SIG-M5 (cell line): ENCODE data around the gene PRDX5.

Source experiments
- DNase-seq: peaks from one replicate; lab custom pipeline; 2025; lab: John Stamatoyannopoulos, UW

Gene PRDX5

DNA sequence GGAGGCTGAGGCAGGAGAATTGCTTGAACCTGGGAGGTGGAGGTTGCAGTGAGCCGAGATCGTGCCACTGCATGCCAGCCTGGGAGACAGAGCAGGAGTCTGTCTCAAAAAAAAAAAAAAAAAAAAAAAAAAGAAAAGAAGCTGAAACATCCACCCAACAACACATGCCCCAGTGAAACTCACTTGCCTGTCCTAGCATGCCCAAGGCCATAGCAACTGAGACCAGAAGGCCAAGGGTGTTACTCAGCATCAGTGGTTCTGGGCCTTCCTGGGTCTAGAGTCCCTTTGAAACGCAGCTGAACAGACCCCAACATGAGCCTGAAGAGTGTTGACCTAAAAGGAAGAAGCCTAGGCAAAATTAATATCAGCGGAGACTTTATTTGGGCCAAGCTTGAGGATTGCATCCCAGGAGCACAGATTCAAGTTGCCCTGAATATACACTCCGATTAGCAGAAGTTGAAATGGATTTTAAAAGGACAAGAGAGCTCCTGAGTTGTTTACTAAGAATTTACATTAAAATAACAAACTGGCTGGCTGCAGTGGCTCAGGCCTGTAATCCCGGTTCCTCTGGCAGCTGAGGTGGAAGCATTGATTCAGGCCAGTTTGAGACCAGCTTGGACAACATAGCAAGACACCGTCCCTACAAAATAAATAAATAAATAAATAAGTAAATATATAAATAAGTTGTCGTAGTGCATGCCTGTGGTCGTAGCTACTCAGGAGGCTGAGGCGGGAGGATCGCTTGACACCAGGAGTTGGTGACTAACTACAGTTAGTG lies 7.0 kb downstream of the PRDX5 start:
- DNase-seq = no peak

DNA sequence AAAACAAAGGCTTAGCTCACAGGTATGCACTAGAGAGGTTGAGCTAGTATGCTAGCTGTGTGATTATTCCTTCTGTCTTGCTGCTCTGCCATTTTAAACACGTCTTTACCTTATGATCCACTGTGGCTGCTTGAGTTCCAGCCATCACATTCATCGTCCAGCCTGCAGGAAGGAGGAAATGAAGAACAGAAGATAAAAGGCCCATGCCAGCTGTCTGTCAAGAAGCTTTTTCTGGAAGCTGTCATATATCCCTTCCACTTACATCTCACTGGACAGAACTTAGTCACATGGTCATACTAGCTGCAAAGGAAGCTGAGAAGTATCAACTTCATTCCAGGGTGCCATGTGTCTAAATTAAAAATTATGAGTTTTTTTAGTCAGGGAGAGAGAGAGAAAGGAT lies 9.5 kb downstream of the PRDX5 start:
- no peak for DNase-seq

DNA sequence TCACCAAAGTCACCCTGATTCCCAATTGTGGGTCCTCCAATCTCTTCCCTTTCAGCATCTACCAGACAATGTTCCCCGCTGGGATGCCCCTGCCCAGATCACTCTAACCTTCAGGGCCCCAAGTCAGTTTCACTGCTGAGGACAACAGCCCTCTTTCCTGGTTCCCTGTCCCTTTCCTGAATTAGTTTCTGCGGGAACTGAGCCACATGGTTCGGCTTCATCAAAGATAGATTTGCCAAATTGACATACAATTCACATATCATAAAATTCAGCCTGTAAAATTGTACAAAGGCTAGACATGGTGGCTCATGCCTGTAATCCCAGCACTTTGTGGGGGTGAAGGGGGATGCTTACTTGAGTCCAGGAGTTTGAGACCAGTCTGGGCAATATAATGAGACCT lies 10.1 kb downstream of the PRDX5 start:
- DNase-seq = no peak

DNA sequence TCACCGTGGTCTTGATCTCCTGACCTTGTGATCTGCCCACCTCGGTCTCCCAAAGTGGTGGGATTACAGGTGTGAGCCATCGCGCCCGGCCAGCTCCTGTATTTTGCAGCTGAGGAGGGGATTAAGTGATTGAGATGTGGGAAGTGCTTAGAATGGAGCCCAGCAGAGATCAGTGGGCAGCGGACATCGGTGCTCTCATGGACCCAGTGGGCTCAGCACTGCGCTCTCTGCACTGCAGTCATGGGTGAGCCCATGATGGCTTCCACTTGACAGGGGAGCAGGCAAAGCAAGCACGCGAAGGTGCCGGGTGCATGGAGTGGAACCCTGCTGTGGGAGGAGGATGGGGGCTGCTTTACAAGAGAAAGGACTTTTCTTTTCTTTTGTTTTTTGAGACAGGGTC lies 13.0 kb downstream of the PRDX5 start:
- DNase-seq = no peak

DNA sequence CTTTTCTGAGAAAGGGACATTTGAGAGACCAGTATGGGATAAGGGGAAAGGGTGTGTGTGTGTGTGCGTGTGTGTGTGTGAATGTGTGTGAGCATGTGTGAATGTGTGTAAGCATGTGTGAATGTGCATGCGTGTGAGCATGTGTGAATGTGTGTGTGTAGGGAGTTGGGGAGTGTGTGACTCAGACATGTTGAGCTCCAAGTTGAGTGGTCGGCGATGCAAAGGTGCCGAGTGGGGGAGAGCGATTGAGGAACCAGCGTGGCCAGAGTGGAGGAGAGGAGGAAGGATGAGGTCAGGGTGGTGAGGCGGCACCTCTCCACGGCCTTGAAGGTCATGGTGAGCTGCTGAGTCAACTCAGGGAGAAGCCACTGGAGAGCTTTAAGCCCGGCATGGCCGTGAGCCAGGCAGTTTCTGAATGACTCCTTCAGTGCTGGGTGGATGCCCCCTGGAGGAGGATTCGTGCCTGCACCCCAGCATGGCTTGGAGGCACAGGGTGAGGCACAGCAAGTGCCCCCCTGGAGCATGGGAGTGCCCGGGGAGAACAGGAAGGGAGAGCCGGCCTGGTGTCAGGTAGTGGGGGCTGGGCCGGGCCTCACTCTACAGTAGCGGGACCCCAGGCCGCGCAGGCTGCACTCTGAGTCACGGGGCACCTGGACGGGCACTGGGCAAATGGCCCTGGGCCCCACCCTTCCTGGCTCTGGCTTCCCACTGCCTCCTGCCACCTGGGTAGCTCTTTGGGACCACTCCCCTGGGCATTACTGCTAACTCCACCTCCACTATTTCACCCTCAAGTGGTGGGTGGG lies 13.8 kb downstream of the PRDX5 start:
- no peak for DNase-seq

DNA sequence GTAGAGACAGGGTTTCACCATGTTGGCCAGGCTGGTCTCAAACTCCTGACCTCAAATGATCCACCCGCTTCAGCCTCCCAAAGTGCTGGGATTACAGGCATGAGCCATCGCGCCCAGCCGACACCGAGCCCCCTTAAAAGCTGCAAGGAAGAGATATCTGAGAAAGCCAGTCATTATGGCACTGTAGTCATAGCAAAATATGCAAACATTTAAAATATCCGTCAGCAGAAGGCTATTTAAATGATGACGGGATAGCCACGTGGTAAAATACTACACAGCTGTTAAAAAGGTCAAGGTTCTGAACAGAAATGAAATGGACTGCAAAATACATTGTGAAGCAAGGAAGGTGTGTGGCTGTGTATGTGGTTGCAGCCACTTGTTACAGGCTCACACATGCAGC lies 15.6 kb downstream of the PRDX5 start:
- DNase-seq = no peak

DNA sequence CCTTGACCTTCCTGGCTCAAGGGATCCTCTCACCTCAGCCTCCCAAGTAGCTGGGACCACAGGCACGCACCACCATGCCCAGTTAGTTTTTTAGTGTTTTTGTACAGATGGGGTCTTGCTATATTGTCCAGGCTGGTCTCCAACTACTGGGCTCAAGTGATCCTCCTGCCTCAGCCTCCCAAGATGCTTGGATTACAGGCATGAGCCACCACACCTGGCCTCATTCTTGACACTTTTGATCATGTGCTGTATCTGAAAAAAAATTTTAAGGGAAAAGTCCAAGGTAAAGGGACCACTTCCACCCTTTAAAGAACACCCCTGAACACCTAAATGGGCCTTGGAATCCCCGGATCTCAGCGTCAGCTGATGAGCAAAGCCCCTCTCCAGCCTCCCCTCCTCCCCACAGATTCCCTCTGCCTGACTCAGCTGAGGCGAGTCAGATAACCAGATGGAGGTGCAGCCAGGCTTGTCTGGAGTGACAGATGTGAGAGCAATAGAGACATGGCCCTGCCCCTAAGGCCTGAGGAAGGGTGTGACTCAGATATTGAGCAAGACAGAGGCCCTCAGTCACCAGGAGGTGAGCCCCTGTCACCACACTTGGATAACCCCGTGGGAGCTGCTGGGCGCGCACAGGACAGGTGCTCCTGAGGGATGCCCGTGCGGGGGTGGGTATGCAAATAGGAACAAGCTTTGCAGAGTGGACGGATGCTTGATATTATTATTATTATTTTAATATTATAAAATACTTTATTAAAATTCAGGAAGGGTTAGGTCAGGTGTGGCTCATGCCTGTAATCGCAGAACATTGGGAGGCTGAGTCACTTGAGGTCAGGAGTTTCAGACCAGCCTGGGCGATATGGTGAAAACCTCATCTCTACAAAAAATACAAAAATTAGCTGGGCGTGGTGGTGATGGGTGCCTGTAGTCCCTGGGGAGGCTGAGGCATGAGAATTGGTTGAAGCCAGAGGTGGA lies 17.1 kb downstream of the PRDX5 start:
- peak; percentile 85 for DNase-seq

DNA sequence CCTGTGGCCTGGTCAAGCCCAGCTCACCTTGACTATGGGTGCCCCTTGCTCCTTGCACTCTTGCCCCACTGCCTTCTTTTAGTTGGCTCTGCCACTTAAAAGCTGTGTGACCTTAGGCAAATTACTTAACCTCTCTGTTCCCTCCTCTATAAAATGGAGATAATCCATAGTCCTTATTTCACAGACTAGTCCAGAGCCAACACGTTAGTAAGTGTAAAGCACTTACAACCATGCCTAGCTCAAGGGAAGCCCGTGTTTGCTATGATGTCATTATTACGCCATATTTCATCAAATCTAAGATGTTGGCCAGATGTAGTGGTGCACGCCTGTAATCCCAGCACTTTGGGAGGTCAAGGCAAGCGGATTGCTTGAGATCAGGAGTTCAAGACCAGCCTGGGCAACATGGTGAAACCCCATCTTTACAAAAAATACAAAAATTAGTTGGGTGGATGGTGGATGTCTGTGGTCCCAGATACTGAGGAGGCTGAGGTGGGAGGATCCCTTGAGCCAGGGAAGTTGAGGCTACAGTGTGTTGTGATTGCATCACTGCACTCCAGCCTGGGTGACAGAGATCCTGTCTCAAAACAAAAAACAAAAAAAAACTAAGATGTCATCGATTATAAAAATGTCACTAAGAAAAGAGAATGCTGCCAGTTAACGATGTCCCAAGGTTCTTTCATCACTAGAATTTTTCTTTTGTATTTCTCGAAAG lies 19.8 kb downstream of the PRDX5 start:
- no peak for DNase-seq

DNA sequence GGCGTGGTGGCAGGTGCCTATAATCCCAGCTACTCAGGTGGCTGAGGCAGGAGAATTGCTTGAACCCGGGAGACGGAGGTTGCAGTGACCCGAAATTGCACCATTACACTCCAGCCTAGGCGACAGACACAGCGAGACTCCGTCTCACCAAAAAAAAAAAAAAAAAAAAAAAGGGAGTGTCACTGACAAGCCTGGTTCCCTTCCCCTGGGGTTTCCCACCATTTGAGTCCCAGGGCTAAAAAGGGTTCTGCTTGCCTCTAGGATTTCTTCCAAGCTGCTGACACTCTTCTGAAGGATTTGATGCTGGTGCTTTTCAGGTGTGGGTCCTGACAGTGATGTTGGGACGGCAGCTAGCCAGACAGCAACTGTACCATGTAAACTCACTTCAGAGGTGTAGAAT lies 20.8 kb downstream of the PRDX5 start:
- no peak for DNase-seq

DNA sequence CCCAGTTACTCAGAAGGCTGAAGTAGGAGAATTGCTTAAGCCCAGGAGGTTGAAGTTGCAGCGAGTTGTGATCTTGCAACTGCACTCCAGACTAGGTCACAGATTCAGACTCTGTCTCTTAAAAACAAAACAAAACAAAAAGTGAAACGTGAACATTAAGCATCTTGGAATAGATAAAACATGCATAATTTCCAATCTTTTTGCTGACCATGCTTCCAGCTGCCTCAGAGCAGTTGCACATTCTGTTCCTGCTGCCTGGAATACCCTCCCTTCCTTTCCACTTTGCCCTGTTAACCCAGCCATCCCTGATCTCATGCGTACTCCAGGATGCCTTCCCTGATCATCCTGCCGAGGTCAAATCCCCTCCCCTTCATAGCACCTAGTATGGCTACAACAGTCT lies 21.4 kb downstream of the PRDX5 start:
- no peak for DNase-seq

DNA sequence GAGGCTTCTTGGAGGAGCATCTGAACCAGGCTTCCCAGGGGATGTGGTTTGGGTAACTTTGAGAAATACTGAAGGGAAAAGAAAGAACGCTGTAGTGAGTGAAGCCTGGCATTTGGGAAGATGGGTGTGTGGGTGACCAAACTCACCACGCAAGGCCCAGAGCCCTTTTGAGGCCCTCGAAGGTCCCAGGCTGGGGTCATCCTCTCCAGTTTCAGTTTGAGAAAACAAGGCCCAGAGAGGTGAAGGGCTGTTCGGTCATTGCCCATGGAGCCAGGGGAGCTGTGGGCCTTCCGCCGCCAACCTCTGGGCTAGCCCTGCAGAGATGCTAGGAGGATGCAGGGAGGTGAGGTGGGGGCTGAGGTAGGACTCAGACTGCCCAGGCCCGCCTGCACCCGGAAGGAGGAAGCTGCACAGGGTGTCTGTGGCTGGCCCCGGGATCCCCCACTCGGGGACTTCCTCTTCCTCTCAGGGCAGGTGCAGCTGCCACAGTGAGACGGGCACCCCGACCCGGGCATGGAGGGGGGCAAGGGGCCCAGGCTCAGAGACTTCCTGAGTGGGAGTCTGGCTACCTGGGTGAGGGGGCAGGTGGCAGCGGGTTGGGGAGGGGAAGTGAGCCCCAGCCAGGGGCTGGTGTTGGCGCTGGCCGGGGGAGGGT lies 22.0 kb downstream of the PRDX5 start, which contains the start of gene CCDC88B:
CCDC88B (plus strand) TSS at position 451 of the 655 bp plus-strand sequence; CDS start at position 514, 63 bp downstream.
- no peak for DNase-seq

DNA sequence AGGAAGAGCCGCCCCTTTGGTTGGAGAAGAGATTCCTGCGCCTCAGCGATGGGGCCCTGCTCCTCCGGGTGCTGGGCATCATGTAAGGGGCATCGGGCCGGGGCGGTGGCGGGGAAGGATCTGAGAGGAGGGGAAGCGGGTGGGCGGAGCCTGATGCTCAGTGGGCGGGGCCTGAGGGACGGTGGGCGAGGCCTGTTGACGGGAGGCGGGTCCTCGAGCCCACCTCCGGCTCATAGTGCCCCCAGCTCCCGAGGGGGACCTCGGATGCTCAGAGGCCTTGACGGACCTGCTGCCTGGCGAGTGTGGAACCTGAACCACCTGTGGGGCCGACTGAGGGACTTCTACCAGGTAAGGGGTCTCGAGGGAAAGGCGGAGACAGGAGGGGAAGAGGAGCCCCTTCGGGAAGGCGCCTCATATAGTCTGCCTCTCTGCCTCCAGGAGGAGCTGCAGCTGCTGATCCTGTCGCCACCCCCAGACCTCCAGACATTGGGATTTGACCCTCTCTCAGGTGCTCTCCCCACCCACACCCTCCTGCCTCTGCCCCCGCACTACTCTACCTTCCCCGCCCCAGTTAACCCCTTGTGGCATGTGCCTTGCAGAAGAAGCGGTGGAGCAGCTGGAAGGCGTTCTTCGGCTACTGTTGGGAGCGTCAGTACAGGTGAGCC lies 22.9 kb downstream of the PRDX5 start:
- no peak for DNase-seq

DNA sequence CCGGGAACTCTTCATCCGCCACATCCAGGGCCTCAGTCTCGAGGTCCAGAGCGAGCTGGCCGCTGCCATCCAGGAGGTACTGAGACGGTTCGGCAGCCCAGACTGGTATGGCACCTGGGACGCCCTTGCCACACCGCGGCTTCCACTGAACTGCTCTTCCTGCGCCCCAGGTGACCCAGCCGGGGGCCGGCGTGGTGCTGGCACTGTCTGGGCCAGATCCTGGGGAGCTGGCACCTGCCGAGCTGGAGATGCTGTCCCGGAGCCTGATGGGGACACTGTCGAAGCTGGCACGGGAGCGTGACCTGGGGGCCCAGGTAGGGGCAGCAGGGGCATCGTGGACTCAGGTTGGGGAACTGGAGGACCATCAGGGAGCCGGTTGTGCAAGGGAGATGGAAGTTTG lies 23.5 kb downstream of the PRDX5 start:
- no peak for DNase-seq

DNA sequence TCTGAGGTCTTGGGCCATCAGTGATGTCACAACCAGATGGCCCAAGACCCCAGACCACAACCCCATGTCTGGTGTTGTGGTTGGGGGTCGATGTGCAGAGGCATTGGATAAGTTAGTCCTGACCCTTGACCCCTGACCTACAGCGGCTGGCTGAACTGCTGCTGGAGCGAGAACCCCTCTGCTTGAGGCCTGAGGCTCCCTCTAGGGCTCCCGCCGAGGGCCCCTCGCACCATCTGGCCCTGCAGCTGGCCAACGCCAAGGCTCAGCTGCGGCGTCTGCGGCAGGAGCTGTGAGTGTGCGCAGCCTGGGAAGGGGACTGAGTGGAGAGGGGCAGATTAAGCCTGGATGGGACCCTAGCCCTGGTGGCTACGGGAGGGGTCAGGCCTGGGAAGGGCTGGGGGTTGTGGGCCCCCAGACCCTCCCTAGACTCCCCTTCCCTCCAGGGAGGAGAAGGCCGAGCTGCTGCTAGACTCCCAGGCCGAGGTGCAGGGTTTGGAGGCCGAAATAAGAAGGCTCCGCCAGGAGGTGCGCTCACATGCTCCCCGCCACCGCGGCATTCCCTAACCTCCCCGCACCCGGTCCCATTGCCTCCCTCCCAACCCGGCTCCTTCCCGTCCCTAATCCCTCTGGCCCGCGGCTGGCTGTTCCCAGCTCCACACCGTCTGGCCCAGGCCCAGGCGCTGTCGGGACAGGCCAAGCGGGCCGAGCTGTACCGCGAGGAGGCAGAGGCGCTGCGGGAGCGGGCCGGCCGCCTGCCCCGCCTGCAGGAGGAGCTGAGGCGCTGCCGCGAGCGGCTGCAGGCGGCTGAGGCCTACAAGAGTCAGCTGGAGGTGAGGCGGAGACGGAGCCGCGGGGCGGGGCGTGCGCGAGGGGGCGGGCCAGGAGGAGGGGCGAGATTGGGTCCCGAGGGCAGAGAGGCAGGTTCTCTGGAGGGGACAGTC lies 24.2 kb downstream of the PRDX5 start:
- peak; percentile 21 for DNase-seq

DNA sequence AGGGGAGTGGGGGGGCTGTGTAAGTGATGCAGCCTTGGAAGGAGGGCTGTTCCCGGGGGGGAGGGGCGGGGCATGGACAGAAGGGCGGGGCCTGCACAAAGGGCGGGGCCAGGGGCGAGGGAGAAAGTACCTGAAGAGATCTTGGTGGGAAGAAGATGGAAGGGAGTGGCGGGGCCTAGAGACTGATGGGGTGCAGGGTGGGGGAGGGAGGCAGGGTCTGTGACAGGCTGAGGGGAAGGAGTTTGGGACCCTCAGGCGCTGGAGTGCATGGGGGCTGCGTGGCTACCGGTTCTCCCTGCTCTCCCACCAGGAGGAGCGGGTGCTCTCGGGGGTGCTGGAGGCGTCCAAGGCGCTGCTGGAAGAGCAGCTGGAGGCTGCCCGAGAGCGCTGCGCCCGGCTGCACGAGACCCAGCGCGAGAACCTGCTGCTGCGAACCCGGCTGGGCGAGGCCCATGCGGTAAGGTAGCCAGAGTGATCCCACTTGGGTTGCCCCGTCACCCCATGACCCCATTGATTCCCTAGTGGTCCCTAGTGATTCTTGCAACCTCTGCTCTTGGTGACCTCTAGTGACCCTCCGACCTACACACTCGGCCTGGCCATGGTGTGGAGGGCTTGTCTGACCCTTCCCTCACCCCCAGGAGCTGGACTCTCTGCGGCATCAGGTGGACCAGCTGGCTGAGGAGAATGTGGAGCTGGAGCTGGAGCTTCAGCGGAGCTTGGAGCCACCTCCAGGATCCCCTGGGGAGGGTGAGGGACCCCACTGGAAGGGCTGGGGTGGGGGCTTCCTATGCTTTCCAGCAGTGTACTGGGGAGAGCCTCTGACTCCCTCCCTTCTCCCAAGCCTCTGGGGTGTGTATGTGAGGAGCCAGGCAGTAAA lies 25.2 kb downstream of the PRDX5 start:
- no peak for DNase-seq

DNA sequence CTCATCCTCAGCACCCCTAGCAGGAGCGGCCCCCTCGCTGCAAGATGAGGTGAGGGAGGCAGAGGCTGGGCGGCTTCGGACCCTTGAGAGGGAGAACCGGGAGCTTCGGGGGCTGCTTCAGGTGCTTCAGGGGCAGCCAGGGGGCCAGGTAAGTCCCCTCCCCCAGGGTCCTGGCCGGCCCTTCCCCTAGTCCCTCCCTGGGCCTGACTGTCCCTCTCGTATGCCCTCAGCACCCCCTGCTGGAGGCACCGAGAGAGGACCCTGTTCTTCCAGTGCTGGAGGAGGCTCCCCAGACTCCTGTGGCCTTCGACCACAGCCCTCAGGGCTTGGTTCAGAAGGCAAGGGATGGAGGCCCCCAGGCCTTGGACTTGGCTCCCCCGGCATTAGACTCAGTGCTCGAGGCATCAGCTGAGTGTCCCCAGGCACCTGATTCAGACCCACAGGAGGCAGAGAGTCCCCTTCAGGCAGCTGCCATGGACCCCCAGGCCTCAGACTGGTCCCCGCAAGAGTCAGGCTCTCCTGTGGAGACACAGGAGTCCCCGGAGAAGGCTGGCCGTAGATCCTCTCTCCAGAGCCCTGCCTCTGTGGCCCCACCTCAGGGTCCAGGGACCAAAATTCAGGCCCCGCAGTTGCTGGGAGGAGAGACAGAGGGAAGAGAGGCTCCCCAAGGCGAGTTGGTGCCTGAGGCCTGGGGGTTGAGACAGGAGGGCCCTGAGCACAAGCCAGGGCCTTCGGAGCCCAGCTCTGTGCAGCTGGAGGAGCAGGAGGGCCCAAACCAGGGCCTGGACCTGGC lies 26.0 kb downstream of the PRDX5 start:
- no peak for DNase-seq

DNA sequence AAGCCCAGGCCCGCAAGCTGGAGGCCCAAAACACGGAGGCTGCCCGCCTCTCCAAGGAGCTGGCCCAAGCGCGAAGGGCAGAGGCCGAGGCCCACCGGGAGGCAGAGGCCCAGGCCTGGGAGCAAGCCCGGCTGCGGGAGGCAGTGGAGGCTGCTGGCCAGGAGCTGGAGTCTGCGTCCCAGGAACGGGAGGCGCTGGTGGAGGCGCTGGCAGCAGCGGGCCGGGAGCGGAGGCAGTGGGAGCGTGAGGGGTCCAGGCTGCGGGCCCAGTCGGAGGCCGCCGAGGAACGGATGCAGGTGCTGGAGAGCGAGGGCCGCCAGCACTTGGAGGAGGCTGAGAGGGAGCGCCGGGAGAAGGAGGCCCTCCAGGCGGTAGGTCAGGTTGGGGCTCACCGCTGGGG lies 26.9 kb downstream of the PRDX5 start:
- no peak for DNase-seq
